Vagina (tissue), 2 donors: Measurements from ENCODE around the gene JMJD7. TPM values are rescaled to one million over a fixed set of nuclear protein-coding genes. Genes with fewer than 3 reads are reported as not detected.

Source experiments
- DNase-seq, 2 donors: peaks; one replicate each; pipeline ENCODE4 v3.0.0-alpha.2; 2017; ENCODE audit errors: extremely low spot score in 2 of 2
- H3K27ac ChIP-seq: fragments of 200-600 bp; sonication (generic); one replicate; pipeline ENCODE4 v1.5.1; 2019
- H3K27me3 ChIP-seq: fragments of 200-600 bp; sonication (generic); one replicate; pipeline ENCODE4 v1.5.1; 2019
- H3K36me3 ChIP-seq, 2 donors: fragments of 200-600 bp; sonication (generic); one replicate each; pipeline ENCODE4 v1.5.1; 2017 to 2019
- H3K4me1 ChIP-seq: fragments of 200-600 bp; sonication (generic); one replicate; pipeline ENCODE4 v1.5.1; 2019
- H3K4me3 ChIP-seq, 2 donors: fragments of 200-600 bp; sonication (generic); 1 replicate in 1 of 2; 2 replicates in 1 of 2; pipeline ENCODE4 v1.5.1; 2016 to 2019
- H3K9me3 ChIP-seq: fragments of 200-600 bp; sonication (generic); one replicate; pipeline ENCODE4 v1.5.1; 2019
- CTCF ChIP-seq, 3 experiments: fragments of 450-650 bp in 2 of 3; fragments of 200-600 bp in 1 of 3; sonication (generic) in 1 of 3; IDR thresholded peaks; one replicate each; pipeline ENCODE4 v1.5.1; 2017 to 2019; ENCODE audit warnings: antibody characterized with exemption in 3 of 3, mild to moderate bottlenecking in 2 of 3, moderate library complexity in 2 of 3
- POLR2A ChIP-seq, 2 donors: fragments of 450-650 bp; IDR thresholded peaks; one replicate each; pipeline ENCODE4 v1.6.1; 2017; ENCODE audit warnings: antibody characterized with exemption in 2 of 2, mild to moderate bottlenecking in 2 of 2, moderate library complexity in 2 of 2
- POLR2AphosphoS5 ChIP-seq, 2 donors: sonication (generic); formaldehyde crosslinking; IDR thresholded peaks; one replicate each; pipeline ENCODE4 v1.9.0; 2017; ENCODE audit warnings: antibody characterized with exemption in 2 of 2, mild to moderate bottlenecking in 2 of 2, low read depth in 1 of 2; ENCODE audit not compliant: insufficient read depth in 1 of 2
- intact Hi-C: fragments of 100-400 bp; cut with DNase I; formaldehyde crosslinking; loops from one replicate; pipeline ENCODE4 v1.15.1; 2023
- total RNA-seq: library from RNA; depleted of rRNA; stranded (reverse); fragments of >200 nt; gene quantifications from one replicate; pipeline ENCODE4 v1.2.3, GENCODE V29; 2016

The JMJD7 gene
- total RNA-seq, 1 donor from 2014 or later = 26.3 TPM

GRCh38 chr15:41817781-41818180 lies 10.1 kb upstream of the JMJD7 start:
- H3K4me3 ChIP-seq = no peak overlapping the region
- no peak overlapping the region for H3K27ac ChIP-seq
- H3K9me3 ChIP-seq = no peaks in the 10 kb centered on the region
- no peak for DNase-seq
- TF ChIP-seq CTCF (IDR thresholded peaks at IDR 0.05) (no peak), POLR2A (IDR thresholded peaks at IDR 0.05) (no peak), POLR2AphosphoS5 (IDR thresholded peaks at IDR 0.05; ENCODE audit: insufficient read depth in 1 of 2, low read depth in 1 of 2) (no peak)
- H3K36me3 ChIP-seq = peaks cover 0 to 75% of the 10 kb centered on the region in 2 donors
- H3K4me1 ChIP-seq = no peaks in the 10 kb centered on the region
- intact Hi-C loops = no loop called here
- H3K27me3 ChIP-seq = no peaks in the 10 kb centered on the region

GRCh38 chr15:41819455-41820050 lies 8.3 kb upstream of the JMJD7 start:
- no peaks in the 10 kb centered on the region for H3K9me3 ChIP-seq
- no peak for DNase-seq

GRCh38 chr15:41820791-41821423 lies 7.0 kb upstream of the JMJD7 start:
- Histone ChIP-seq H3K4me1 (no peaks in the 10 kb centered on the region), H3K27ac (no peak overlapping the region), H3K4me3 (no peak overlapping the region), H3K36me3 (peaks cover 0 to 79% of the 10 kb centered on the region in 2 donors), H3K27me3 (no peaks in the 10 kb centered on the region), H3K9me3 (no peaks in the 10 kb centered on the region)
- no peak for DNase-seq
- TF ChIP-seq POLR2AphosphoS5 (IDR thresholded peaks at IDR 0.05; ENCODE audit: insufficient read depth in 1 of 2, low read depth in 1 of 2) (no peak), POLR2A (IDR thresholded peaks at IDR 0.05) (no peak), CTCF (IDR thresholded peaks at IDR 0.05) (no peak)
- intact Hi-C loops = no loop called here

More at GRCh38 chr15:41819455-41820050, 8.3 kb upstream of the JMJD7 start:
- Histone ChIP-seq H3K4me3 (no peak overlapping the region), H3K27ac (no peak overlapping the region), H3K4me1 (no peaks in the 10 kb centered on the region), H3K36me3 (peaks cover 0 to 76% of the 10 kb centered on the region in 2 donors), H3K27me3 (no peaks in the 10 kb centered on the region)
- intact Hi-C loops = no loop called here
- TF ChIP-seq POLR2A (IDR thresholded peaks at IDR 0.05) (no peak), CTCF (IDR thresholded peaks at IDR 0.05) (no peak), POLR2AphosphoS5 (IDR thresholded peaks at IDR 0.05; ENCODE audit: insufficient read depth in 1 of 2, low read depth in 1 of 2) (no peak)

- no peak for DNase-seq
- no peak overlapping the region for H3K27ac ChIP-seq
- no peaks in the 10 kb centered on the region for H3K27me3 ChIP-seq
- no peak overlapping the region for H3K4me3 ChIP-seq
- H3K4me1 ChIP-seq = no peaks in the 10 kb centered on the region
- no peaks in the 10 kb centered on the region for H3K9me3 ChIP-seq
- H3K36me3 ChIP-seq = peaks cover 0 to 71% of the 10 kb centered on the region in 2 donors
- intact Hi-C loops = no loop called here
- TF ChIP-seq POLR2AphosphoS5 (IDR thresholded peaks at IDR 0.05; ENCODE audit: insufficient read depth in 1 of 2, low read depth in 1 of 2) (no peak), POLR2A (IDR thresholded peaks at IDR 0.05) (no peak), CTCF (IDR thresholded peaks at IDR 0.05) (no peak)
Measured at GRCh38 chr15:41821831-41822230, 6.1 kb upstream of the JMJD7 start.

GRCh38 chr15:41822471-41822870 lies 5.4 kb upstream of the JMJD7 start:
- intact Hi-C loops = no loop called here
- peaks cover 0 to 65% of the 10 kb centered on the region in 2 donors for H3K36me3 ChIP-seq
- H3K4me3 ChIP-seq = no peak overlapping the region
- no peak overlapping the region for H3K27ac ChIP-seq
- TF ChIP-seq POLR2AphosphoS5 (IDR thresholded peaks at IDR 0.05; ENCODE audit: insufficient read depth in 1 of 2, low read depth in 1 of 2) (no peak), POLR2A (IDR thresholded peaks at IDR 0.05) (no peak), CTCF (IDR thresholded peaks at IDR 0.05) (no peak)
- peaks cover 6% of the 10 kb centered on the region for H3K4me1 ChIP-seq
- DNase-seq = no peak
- no peaks in the 10 kb centered on the region for H3K27me3 ChIP-seq
- no peaks in the 10 kb centered on the region for H3K9me3 ChIP-seq
